A549 (cell line): Measurements from ENCODE around the gene SYCE3.

Source experiments
- CEBPB ChIP-seq, 2 experiments: fragments of >200 bp in 1 of 2; sonication (Bioruptor Twin) in 1 of 2; formaldehyde crosslinking in 1 of 2; IDR thresholded peaks; 2 replicates each; pipeline ENCODE4 v1.6.1; 2012 to 2016
- EP300 ChIP-seq, 2 experiments: fragments of >200 bp; sonication (Bioruptor Twin); formaldehyde crosslinking; IDR thresholded peaks; 2 replicates in 1 of 2; 3 replicates in 1 of 2; pipeline ENCODE4 v1.6.1; 2016 to 2017
- KDM1A ChIP-seq: fragments of 200-600 bp; sonication (generic); IDR thresholded peaks from 2 replicates; pipeline ENCODE4 v1.6.1; 2016; ENCODE audit warnings: low read depth, mild to moderate bottlenecking
- MAFK ChIP-seq: fragments of 450-650 bp; IDR thresholded peaks from 2 replicates; pipeline ENCODE4 v1.6.1; 2014; ENCODE audit not compliant: partially characterized antibody
- POLR2A ChIP-seq: IDR thresholded peaks from 2 replicates; pipeline ENCODE4 v1.6.1; 2012; ENCODE audit warnings: mild to moderate bottlenecking, low read length
- ZFP36 ChIP-seq: fragments of 450-650 bp; IDR thresholded peaks from 2 replicates; pipeline ENCODE4 v1.6.1; 2014; ENCODE audit warnings: borderline replicate concordance; ENCODE audit not compliant: partially characterized antibody
- TF ChIP-seq, protein P1 (sequence below): fragments of >200 bp; sonication (Bioruptor Twin); formaldehyde crosslinking; IDR thresholded peaks from 3 replicates; pipeline ENCODE4 v1.5.1; 2016
- TF ChIP-seq, protein P2 (sequence below): fragments of 450-650 bp; IDR thresholded peaks from 2 replicates; pipeline ENCODE4 v1.6.1; 2014; ENCODE audit warnings: antibody characterized with exemption

DNA sequence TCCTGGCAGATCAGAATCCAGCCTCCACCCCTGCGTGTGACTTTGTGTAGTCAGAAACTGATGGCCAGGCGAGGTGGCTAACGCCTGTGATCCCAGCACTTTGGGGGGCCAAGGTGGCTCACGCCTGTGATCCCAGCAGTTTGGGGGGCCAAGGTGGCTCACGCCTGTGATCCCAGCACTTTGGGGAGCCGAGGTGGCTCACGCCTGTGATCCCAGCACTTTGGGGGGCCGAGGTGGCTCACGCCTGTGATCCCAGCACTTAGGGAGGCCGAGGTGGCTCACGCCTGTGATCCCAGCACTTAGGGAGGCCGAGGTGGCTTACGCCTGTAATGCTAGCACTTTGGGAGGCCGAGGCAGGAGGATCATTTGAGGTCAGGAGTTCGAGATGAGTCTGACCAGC lies 49.5 kb downstream of the SYCE3 start:
- TF ChIP-seq, protein P1, sequence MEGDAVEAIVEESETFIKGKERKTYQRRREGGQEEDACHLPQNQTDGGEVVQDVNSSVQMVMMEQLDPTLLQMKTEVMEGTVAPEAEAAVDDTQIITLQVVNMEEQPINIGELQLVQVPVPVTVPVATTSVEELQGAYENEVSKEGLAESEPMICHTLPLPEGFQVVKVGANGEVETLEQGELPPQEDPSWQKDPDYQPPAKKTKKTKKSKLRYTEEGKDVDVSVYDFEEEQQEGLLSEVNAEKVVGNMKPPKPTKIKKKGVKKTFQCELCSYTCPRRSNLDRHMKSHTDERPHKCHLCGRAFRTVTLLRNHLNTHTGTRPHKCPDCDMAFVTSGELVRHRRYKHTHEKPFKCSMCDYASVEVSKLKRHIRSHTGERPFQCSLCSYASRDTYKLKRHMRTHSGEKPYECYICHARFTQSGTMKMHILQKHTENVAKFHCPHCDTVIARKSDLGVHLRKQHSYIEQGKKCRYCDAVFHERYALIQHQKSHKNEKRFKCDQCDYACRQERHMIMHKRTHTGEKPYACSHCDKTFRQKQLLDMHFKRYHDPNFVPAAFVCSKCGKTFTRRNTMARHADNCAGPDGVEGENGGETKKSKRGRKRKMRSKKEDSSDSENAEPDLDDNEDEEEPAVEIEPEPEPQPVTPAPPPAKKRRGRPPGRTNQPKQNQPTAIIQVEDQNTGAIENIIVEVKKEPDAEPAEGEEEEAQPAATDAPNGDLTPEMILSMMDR, result no peak
- TF ChIP-seq POLR2A (no peak), EP300 (IDR thresholded peaks at IDR 0.05) (no peak), KDM1A (no peak), CEBPB (IDR thresholded peaks at IDR 0.05) (no peak), MAFK (no peak), ZFP36 (no peak)
- TF ChIP-seq, protein P2, sequence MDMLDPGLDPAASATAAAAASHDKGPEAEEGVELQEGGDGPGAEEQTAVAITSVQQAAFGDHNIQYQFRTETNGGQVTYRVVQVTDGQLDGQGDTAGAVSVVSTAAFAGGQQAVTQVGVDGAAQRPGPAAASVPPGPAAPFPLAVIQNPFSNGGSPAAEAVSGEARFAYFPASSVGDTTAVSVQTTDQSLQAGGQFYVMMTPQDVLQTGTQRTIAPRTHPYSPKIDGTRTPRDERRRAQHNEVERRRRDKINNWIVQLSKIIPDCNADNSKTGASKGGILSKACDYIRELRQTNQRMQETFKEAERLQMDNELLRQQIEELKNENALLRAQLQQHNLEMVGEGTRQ, result no peak
